GM12864 (cell line): ENCODE results near the gene DEPP1.

ENCODE experiments used
- DNase-seq: peaks from one replicate; pipeline ENCODE4 v3.0.0-alpha.2; 2011; ENCODE audit warnings: low read depth
- H3K4me3 ChIP-seq: 2 replicates; pipeline ENCODE4 v1.5.1; 2011; ENCODE audit warnings: mild to moderate bottlenecking, low read depth, low read length, control low read depth
- CTCF ChIP-seq: IDR thresholded peaks from 2 replicates; pipeline ENCODE4 v1.5.1; 2011; ENCODE audit warnings: low read depth, mild to moderate bottlenecking, moderate library complexity, low read length, control low read depth, inconsistent platforms; ENCODE audit errors: missing control alignments

DEPP1 gene

GRCh38 chr10:44931621-44932516, 46.7 kb downstream of the DEPP1 start:
- DNase-seq, result no peak
- no peak overlapping the region for H3K4me3 ChIP-seq
- no peak for TF ChIP-seq CTCF

- no peak for DNase-seq
- no peak overlapping the region for H3K4me3 ChIP-seq
- no peak for TF ChIP-seq CTCF
Measured at GRCh38 chr10:44930904-44931620, 47.5 kb downstream of the DEPP1 start.

- TF ChIP-seq CTCF, result no peak
- H3K4me3 ChIP-seq, result no peak overlapping the region
- no peak for DNase-seq
Measured at GRCh38 chr10:44929356-44930255, 49.0 kb downstream of the DEPP1 start.

GRCh38 chr10:44928462-44928861, 50.1 kb downstream of the DEPP1 start:
- no peak for TF ChIP-seq CTCF
- no peak overlapping the region for H3K4me3 ChIP-seq
- no peak for DNase-seq

- no peak for DNase-seq
- no peak overlapping the region for H3K4me3 ChIP-seq
- no peak for TF ChIP-seq CTCF
Measured at GRCh38 chr10:44927352-44927751, 51.3 kb downstream of the DEPP1 start.

GRCh38 chr10:44926751-44927351, 51.8 kb downstream of the DEPP1 start:
- DNase-seq, result no peak
- TF ChIP-seq CTCF, result no peak
- H3K4me3 ChIP-seq, result no peak overlapping the region
